ENCODE results near the gene EPHA7.

Gene EPHA7

DNA sequence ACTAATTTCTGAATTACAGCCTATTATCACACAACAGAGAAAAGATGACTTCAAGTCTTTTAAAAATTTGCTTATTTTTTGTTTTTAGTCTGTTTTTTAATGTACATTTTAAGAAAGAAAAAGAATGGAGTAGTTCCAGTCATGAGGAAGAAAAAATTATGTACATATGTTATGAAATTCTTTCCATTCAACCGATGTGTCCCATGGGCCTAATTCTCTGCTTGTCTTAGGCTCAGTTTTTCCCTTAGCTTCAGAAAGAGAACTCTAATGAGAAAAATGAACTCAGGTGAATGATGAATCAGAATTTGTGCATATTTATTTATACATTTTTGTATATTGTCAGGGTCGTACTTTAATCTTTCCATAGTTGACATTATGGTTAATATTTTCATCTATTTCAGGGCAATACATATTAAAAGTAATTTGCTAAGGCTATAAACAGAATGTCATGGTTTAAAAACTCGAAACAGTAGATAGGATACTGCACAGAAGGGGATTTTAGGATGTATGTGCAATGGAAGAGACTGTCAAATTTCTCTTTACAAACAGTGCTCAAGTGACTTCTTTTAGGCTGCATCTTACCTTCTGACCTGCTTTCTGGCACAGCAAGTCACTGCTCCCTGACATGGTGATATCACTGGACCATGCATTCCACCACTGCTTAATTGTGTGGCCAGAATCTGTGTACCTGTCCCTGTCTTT is 153.1 kb downstream of the EPHA7 start:
- DNase-seq (ENCODE audit: low read depth): no peak
- TF ChIP-seq, protein P1, sequence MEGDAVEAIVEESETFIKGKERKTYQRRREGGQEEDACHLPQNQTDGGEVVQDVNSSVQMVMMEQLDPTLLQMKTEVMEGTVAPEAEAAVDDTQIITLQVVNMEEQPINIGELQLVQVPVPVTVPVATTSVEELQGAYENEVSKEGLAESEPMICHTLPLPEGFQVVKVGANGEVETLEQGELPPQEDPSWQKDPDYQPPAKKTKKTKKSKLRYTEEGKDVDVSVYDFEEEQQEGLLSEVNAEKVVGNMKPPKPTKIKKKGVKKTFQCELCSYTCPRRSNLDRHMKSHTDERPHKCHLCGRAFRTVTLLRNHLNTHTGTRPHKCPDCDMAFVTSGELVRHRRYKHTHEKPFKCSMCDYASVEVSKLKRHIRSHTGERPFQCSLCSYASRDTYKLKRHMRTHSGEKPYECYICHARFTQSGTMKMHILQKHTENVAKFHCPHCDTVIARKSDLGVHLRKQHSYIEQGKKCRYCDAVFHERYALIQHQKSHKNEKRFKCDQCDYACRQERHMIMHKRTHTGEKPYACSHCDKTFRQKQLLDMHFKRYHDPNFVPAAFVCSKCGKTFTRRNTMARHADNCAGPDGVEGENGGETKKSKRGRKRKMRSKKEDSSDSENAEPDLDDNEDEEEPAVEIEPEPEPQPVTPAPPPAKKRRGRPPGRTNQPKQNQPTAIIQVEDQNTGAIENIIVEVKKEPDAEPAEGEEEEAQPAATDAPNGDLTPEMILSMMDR (conservative IDR thresholded peaks at IDR 0.05; ENCODE audit: low read depth, low read length): no peak
- no peak overlapping the region for H3K4me3 ChIP-seq (ENCODE audit: low read depth, low read length)

GRCh38 chr6:93260881-93261280 is 158.5 kb downstream of the EPHA7 start:
- no peak for DNase-seq (ENCODE audit: low read depth)
- TF ChIP-seq, protein P1 (conservative IDR thresholded peaks at IDR 0.05; ENCODE audit: low read depth, low read length): no peak
- no peak overlapping the region for H3K4me3 ChIP-seq (ENCODE audit: low read depth, low read length)

GRCh38 chr6:93259332-93259731 is 160.0 kb downstream of the EPHA7 start:
- no peak overlapping the region for H3K4me3 ChIP-seq (ENCODE audit: low read depth, low read length)
- DNase-seq (ENCODE audit: low read depth): no peak
- TF ChIP-seq, protein P1 (conservative IDR thresholded peaks at IDR 0.05; ENCODE audit: low read depth, low read length): no peak

- TF ChIP-seq, protein P1 (conservative IDR thresholded peaks at IDR 0.05; ENCODE audit: low read depth, low read length): no peak
- no peak for DNase-seq (ENCODE audit: low read depth)
- no peak overlapping the region for H3K4me3 ChIP-seq (ENCODE audit: low read depth, low read length)
Measured at GRCh38 chr6:93252930-93253329, 166.4 kb downstream of the EPHA7 start.

GRCh38 chr6:93248631-93249030 is 170.7 kb downstream of the EPHA7 start:
- no peak overlapping the region for H3K4me3 ChIP-seq (ENCODE audit: low read depth, low read length)
- peak; percentile 0 for DNase-seq (ENCODE audit: low read depth)
- TF ChIP-seq, protein P1 (conservative IDR thresholded peaks at IDR 0.05; ENCODE audit: low read depth, low read length): no peak

GRCh38 chr6:93243231-93243778 is 176.1 kb downstream of the EPHA7 start:
- TF ChIP-seq, protein P1 (conservative IDR thresholded peaks at IDR 0.05; ENCODE audit: low read depth, low read length): no peak
- DNase-seq (ENCODE audit: low read depth): no peak
- H3K4me3 ChIP-seq (ENCODE audit: low read depth, low read length): no peak overlapping the region

GRCh38 chr6:93242049-93242448 is 177.3 kb downstream of the EPHA7 start:
- H3K4me3 ChIP-seq (ENCODE audit: low read depth, low read length): no peak overlapping the region
- DNase-seq (ENCODE audit: low read depth): no peak
- TF ChIP-seq, protein P1 (conservative IDR thresholded peaks at IDR 0.05; ENCODE audit: low read depth, low read length): no peak

All from choroid plexus epithelial cell (primary cell).